LNCaP clone FGC (cell line): ENCODE data around the gene OSMR.

Experiments used
- DNase-seq: peaks from one replicate; pipeline ENCODE4 v3.0.0-alpha.2; 2011; ENCODE audit warnings: low read depth
- H3K4me3 ChIP-seq: 2 replicates; pipeline ENCODE4 v1.5.1; 2011; ENCODE audit warnings: mild to moderate bottlenecking, low read depth, low read length, control low read depth
- CTCF ChIP-seq: IDR thresholded peaks from 2 replicates; pipeline ENCODE4 v1.5.1; 2012; ENCODE audit warnings: mild to moderate bottlenecking; ENCODE audit not compliant: control insufficient read depth, insufficient read depth; ENCODE audit errors: extremely low read depth

The OSMR gene

GRCh38 chr5:38923661-38924451 lies 78.0 kb downstream of the OSMR start:
- H3K4me3 ChIP-seq: no peak overlapping the region
- TF ChIP-seq CTCF: no peak
- DNase-seq: no peak

GRCh38 chr5:38925154-38925925 lies 79.5 kb downstream of the OSMR start:
- H3K4me3 ChIP-seq: no peak overlapping the region
- DNase-seq: no peak
- no peak for TF ChIP-seq CTCF

GRCh38 chr5:38926121-38926520 lies 80.3 kb downstream of the OSMR start:
- no peak overlapping the region for H3K4me3 ChIP-seq
- DNase-seq: no peak
- TF ChIP-seq CTCF: no peak

- no peak for DNase-seq
- no peak for TF ChIP-seq CTCF
- no peak overlapping the region for H3K4me3 ChIP-seq
Measured at GRCh38 chr5:38927470-38927869, 81.7 kb downstream of the OSMR start.

- no peak for DNase-seq
- TF ChIP-seq CTCF: no peak
- H3K4me3 ChIP-seq: no peak overlapping the region
Measured at GRCh38 chr5:38929838-38930237, 84.0 kb downstream of the OSMR start.

GRCh38 chr5:38931731-38932130 lies 85.9 kb downstream of the OSMR start:
- TF ChIP-seq CTCF: no peak
- no peak overlapping the region for H3K4me3 ChIP-seq
- no peak for DNase-seq
